PC-9 (cell line): Measurements from ENCODE around the gene NLGN1. TPM values are rescaled to one million over a fixed set of nuclear protein-coding genes. Genes with fewer than 3 reads are reported as not detected.

ENCODE experiments used
- BruUV-seq: library from RNA; stranded (reverse); fragments of 400-500 nt; replicated peaks from 2 replicates; lab custom pipeline; 2021; lab: Mats Ljungman, UMichigan
- CTCF ChIA-PET: fragments of 300-600 bp; sonication (Branson Sonifier 250); formaldehyde crosslinking; loops from one replicate; lab custom pipeline; 2022; ENCODE audit warnings: antibody characterized with exemption; lab: Charles Lee
- POLR2A ChIA-PET: fragments of 300-600 bp; sonication (Branson Sonifier 250); formaldehyde crosslinking; loops from one replicate; lab custom pipeline; 2022; ENCODE audit warnings: antibody characterized with exemption; ENCODE audit not compliant: unreplicated experiment; lab: Charles Lee
- DNase-seq, 2 experiments: peaks; one replicate each; pipeline versions ENCODE4 v3.0.0 to v3.0.0-alpha.2; 2015 to 2022; ENCODE audit warnings: mixed read lengths in 1 of 2
- H2AFZ ChIP-seq: fragments of 200-600 bp; sonication (generic); 2 replicates; pipeline ENCODE4 v1.8.1; 2017; ENCODE audit warnings: antibody characterized with exemption
- H3F3A ChIP-seq: fragments of 200-600 bp; sonication (generic); 2 replicates; pipeline ENCODE4 v1.8.1; 2017; ENCODE audit warnings: antibody characterized with exemption, mild to moderate bottlenecking, low read depth; ENCODE audit not compliant: insufficient read depth
- H3K27ac ChIP-seq: fragments of 200-600 bp; sonication (generic); 2 replicates; pipeline ENCODE4 v1.6.1; 2016; ENCODE audit warnings: mixed run types
- H3K27me3 ChIP-seq: fragments of 200-600 bp; sonication (generic); 2 replicates; pipeline ENCODE4 v1.6.1; 2016; ENCODE audit warnings: low read depth, mixed run types; ENCODE audit not compliant: insufficient read depth
- H3K36me3 ChIP-seq: fragments of 200-600 bp; sonication (generic); 2 replicates; pipeline ENCODE4 v1.6.1; 2016; ENCODE audit warnings: low read depth, mixed run types
- H3K4me1 ChIP-seq: fragments of 200-600 bp; sonication (generic); replicated peaks from 2 replicates; pipeline ENCODE4 v1.6.1; 2016; ENCODE audit warnings: mixed run types; ENCODE audit not compliant: insufficient read depth
- H3K4me2 ChIP-seq: fragments of 200-600 bp; sonication (generic); 2 replicates; pipeline ENCODE4 v1.6.1; 2017; ENCODE audit warnings: mixed run types
- H3K4me3 ChIP-seq: fragments of 200-600 bp; sonication (generic); 2 replicates; pipeline ENCODE4 v1.6.1; 2016; ENCODE audit warnings: mixed run types
- H3K79me2 ChIP-seq: fragments of 200-600 bp; sonication (generic); 2 replicates; pipeline ENCODE4 v1.6.1; 2017; ENCODE audit warnings: low read depth, mixed run types
- H3K9me2 ChIP-seq: fragments of 200-600 bp; sonication (generic); 2 replicates; pipeline ENCODE4 v1.8.1; 2017; ENCODE audit warnings: mild to moderate bottlenecking; ENCODE audit not compliant: insufficient read depth
- H3K9me3 ChIP-seq: fragments of 200-600 bp; sonication (generic); 2 replicates; pipeline ENCODE4 v1.8.1; 2016; ENCODE audit warnings: low read depth; ENCODE audit not compliant: insufficient read depth
- H4K20me1 ChIP-seq: fragments of 200-600 bp; sonication (generic); 2 replicates; pipeline ENCODE4 v1.8.1; 2017; ENCODE audit not compliant: insufficient read depth
- EZH2 ChIP-seq: fragments of 200-600 bp; sonication (generic); IDR thresholded peaks from 2 replicates; pipeline ENCODE4 v1.8.0; 2017; ENCODE audit warnings: antibody characterized with exemption, low read depth
- intact Hi-C: fragments of 100-400 bp; cut with micrococcal nuclease; formaldehyde crosslinking; loops from one replicate; pipeline ENCODE4 v1.10.0; 2022; ENCODE audit not compliant: unreplicated experiment
- total RNA-seq: library from RNA; stranded (reverse); gene quantifications from 2 replicates; pipeline ENCODE4 v1.2.3, GENCODE V29; 2021
- TF ChIP-seq, protein P1 (sequence below): fragments of 200-600 bp; sonication (generic); conservative IDR thresholded peaks from 2 replicates; pipeline ENCODE4 v1.6.1; 2017; ENCODE audit warnings: mixed run types, antibody characterized with exemption, mild to moderate bottlenecking, moderate library complexity

The NLGN1 gene
- total RNA-seq, 1 experiment from 2014 or later, result 1.4 TPM

DNA sequence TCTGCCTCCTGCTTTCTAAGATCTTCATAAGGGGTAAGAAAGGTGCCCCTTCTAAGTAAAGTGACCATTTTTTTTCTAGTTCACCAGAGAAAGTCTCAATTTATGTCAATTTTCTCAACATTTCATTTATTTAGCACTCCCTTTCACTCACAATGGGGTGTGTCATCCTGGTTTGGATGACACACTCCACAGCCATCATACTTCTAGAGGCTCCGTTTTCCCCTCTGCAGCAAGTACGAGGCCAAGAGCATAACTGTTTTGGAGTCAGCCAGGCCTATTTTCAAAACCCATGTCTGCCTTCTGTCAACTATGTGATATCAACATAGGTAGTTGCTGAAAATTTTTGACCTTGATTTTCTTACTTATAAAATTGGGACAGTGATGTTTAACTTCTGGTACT is 703.2 kb downstream of the NLGN1 start:
- Histone ChIP-seq H3K9me2 (no peaks in the 10 kb centered on the region), H3K9me3 (no peaks in the 10 kb centered on the region), H4K20me1 (no peaks in the 10 kb centered on the region), H3K79me2 (no peaks in the 10 kb centered on the region), H3K4me3 (no peak overlapping the region), H3K4me1 (0 out of 2 replicates have a peak, but pooled peaks cover 5% of the 10 kb centered on the region), H2AFZ (peak overlapping the region; percentile 31; the same call in 1 of the 2 replicates), H3K27me3 (no peaks in the 10 kb centered on the region), H3K4me2 (no peak overlapping the region), H3K27ac (no peak overlapping the region), H3K36me3 (no peaks in the 10 kb centered on the region), H3F3A (no peaks in the 10 kb centered on the region)
- intact Hi-C loops, result no loop called here
- POLR2A ChIA-PET, result interaction anchor here (0.6 kb wide), 1 partner anchor 22 kb away, joined by 8 read pairs; no protein-coding TSS in a partner anchor
- no TSS peak for BruUV-seq
- CTCF ChIA-PET, result no interaction called here
- no peak for DNase-seq
- TF ChIP-seq, protein P1, sequence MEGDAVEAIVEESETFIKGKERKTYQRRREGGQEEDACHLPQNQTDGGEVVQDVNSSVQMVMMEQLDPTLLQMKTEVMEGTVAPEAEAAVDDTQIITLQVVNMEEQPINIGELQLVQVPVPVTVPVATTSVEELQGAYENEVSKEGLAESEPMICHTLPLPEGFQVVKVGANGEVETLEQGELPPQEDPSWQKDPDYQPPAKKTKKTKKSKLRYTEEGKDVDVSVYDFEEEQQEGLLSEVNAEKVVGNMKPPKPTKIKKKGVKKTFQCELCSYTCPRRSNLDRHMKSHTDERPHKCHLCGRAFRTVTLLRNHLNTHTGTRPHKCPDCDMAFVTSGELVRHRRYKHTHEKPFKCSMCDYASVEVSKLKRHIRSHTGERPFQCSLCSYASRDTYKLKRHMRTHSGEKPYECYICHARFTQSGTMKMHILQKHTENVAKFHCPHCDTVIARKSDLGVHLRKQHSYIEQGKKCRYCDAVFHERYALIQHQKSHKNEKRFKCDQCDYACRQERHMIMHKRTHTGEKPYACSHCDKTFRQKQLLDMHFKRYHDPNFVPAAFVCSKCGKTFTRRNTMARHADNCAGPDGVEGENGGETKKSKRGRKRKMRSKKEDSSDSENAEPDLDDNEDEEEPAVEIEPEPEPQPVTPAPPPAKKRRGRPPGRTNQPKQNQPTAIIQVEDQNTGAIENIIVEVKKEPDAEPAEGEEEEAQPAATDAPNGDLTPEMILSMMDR, result no peak
- TF ChIP-seq EZH2, result no peak

DNA sequence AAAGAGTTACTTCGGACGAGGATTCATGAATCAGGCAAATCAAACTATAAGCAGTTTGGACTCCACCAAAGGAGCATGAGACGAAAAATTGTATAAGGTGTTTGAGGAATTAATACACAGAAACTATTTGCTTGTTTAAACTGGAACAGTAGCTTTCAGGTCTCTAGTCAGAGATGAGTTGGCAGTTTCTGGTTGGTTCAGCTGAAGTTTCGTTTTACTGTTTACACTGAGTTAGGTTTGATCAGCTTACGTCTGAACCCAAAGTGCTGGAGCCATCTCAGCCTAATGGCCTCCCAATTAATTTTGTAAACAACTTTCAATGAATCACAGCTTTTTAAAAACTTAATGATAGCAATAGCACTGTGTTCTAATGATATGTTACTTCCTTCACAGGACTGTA is 703.7 kb downstream of the NLGN1 start:
- H3K9me3 ChIP-seq, result no peaks in the 10 kb centered on the region
- ChIA-PET CTCF (no interaction called here), POLR2A (no interaction called here)
- H3K27ac ChIP-seq, result no peak overlapping the region
- H3K4me2 ChIP-seq, result 0 out of 2 replicates have a peak overlapping the region, but pooled peaks have one; percentile 1
- intact Hi-C loops, result no loop called here
- peak overlapping the region; percentile 31; the same call in 1 of the 2 replicates for H2AFZ ChIP-seq
- H3F3A ChIP-seq, result no peaks in the 10 kb centered on the region
- peak in 1 of 2 experiments; percentile 5 for DNase-seq
- no peaks in the 10 kb centered on the region for H3K79me2 ChIP-seq
- no peaks in the 10 kb centered on the region for H3K36me3 ChIP-seq
- BruUV-seq, result no TSS peak
- TF ChIP-seq EZH2, result no peak
- TF ChIP-seq, protein P1, result no peak
- H3K4me3 ChIP-seq, result no peak overlapping the region
- H3K9me2 ChIP-seq, result no peaks in the 10 kb centered on the region
- H4K20me1 ChIP-seq, result no peaks in the 10 kb centered on the region
- no peaks in the 10 kb centered on the region for H3K27me3 ChIP-seq
- 0 out of 2 replicates have a peak, but pooled peaks cover 5% of the 10 kb centered on the region for H3K4me1 ChIP-seq

DNA sequence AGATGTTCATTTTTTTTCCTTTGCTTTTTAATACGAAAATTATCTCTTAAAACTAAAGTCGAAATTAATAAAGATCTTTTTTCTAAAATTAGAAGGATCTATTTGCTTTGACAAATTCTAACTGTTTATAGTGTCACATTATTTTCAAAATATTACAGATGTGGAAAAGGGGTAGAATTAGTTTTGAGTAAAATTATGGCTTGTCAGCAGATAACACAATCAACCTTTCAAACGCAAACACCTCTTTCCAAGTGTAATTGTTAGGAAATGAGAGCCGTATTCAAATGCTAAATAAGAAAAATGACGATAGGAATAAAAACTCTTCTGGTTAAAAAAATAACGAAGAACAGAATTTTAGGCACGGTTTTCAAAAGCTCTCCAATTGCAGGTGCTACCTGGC is 704.7 kb downstream of the NLGN1 start:
- H3K27ac ChIP-seq, result no peak overlapping the region
- H3K9me3 ChIP-seq, result no peaks in the 10 kb centered on the region
- BruUV-seq, result no TSS peak
- H3K27me3 ChIP-seq, result no peaks in the 10 kb centered on the region
- no peak overlapping the region for H3K4me2 ChIP-seq
- no peak overlapping the region for H2AFZ ChIP-seq
- H3K79me2 ChIP-seq, result no peaks in the 10 kb centered on the region
- H3F3A ChIP-seq, result no peaks in the 10 kb centered on the region
- 0 out of 2 replicates have a peak, but pooled peaks cover 5% of the 10 kb centered on the region for H3K4me1 ChIP-seq
- CTCF ChIA-PET, result no interaction called here
- H3K36me3 ChIP-seq, result no peaks in the 10 kb centered on the region
- POLR2A ChIA-PET, result no interaction called here
- H3K4me3 ChIP-seq, result no peak overlapping the region
- no peaks in the 10 kb centered on the region for H4K20me1 ChIP-seq
- TF ChIP-seq EZH2, result no peak
- TF ChIP-seq, protein P1, result no peak
- intact Hi-C loops, result no loop called here
- no peaks in the 10 kb centered on the region for H3K9me2 ChIP-seq
- no peak for DNase-seq
